Measurements from ENCODE around the gene LZTS2. TPM values are rescaled to one million over a fixed set of nuclear protein-coding genes. Genes with fewer than 3 reads are reported as not detected.
"Not testable (repeated sequence)": the region's sequence is repeated elsewhere in the genome, so short reads cannot be mapped to it uniquely, and the experiment has no call there.

LZTS2 gene
- total RNA-seq, 4 donors from 2014 or later = 81.4 to 134 (median 98.7) TPM

DNA sequence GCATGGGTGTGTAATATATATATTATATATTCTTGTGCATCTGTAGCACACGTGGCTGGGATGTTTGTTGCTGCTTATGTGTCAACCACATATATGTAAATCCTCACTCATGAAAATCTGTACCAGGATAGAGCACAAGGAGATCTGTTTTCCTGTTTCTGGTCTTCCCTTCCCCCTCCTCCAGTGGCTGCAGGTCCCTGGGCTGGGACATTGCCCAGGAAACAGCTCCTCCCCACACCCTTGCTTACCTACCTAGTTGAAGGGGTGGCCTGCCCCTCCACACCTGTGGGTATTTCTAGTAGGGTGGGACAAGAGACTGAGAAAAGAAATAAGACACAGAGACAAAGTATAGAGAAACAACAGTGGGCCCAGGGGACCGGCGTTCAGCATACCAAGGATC is 33.7 kb downstream of the LZTS2 start:
- H3K27ac ChIP-seq = peak overlapping the region; percentile 14 to 99 (median 99)

GRCh38 chr10:101034404-101034803 is 34.8 kb downstream of the LZTS2 start:
- not testable (repeated sequence) for DNase-seq (ENCODE audit: low spot score in 2 of 2); H3K9me3 ChIP-seq; H3K4me3 ChIP-seq; H3K27ac ChIP-seq; H3K27me3 ChIP-seq
- H3K36me3 ChIP-seq = peaks cover 3 to 50% (median 26%) of the 10 kb centered on the region in 3 donors
- peaks cover 0 to 30% (median 19%) of the 10 kb centered on the region in 4 donors for H3K4me1 ChIP-seq
- WGBS, 2 donors = 93 to 98% methylated on average over 4 of the region's 4 CpGs

More for the DNA sequence above, 33.7 kb downstream of the LZTS2 start:
- TF ChIP-seq EP300 (IDR thresholded peaks at IDR 0.05) = no peak
- TF ChIP-seq CTCF (IDR thresholded peaks at IDR 0.05) = no peak
- no peak for TF ChIP-seq POLR2A (IDR thresholded peaks at IDR 0.05)
- Histone ChIP-seq H3K36me3 (peaks cover 3 to 39% (median 26%) of the 10 kb centered on the region in 3 donors), H3K27me3 (no peaks in the 10 kb centered on the region), H3K9me3 (no peaks in the 10 kb centered on the region), H3K4me3 (peak overlapping the region in 3 of 4 donors; percentile 69 to 86 (median 85)), H3K4me1 (peaks cover 0 to 37% (median 21%) of the 10 kb centered on the region in 4 donors)
- 62 to 71% methylated on average over 3 of the region's 3 CpGs for WGBS, 2 donors
- no peak for DNase-seq (ENCODE audit: low spot score in 2 of 2)

- H3K27ac ChIP-seq = no peak overlapping the region
- TF ChIP-seq POLR2A (IDR thresholded peaks at IDR 0.05) = no peak
- no peaks in the 10 kb centered on the region for H3K27me3 ChIP-seq
- no peak for DNase-seq (ENCODE audit: low spot score in 2 of 2)
- peaks cover 3 to 59% (median 26%) of the 10 kb centered on the region in 3 donors for H3K36me3 ChIP-seq
- 81 to 91% methylated on average over 7 of the region's 7 CpGs for WGBS, 2 donors
- H3K4me1 ChIP-seq = peaks cover 0 to 22% (median 18%) of the 10 kb centered on the region in 4 donors
- H3K4me3 ChIP-seq = no peak overlapping the region
- no peaks in the 10 kb centered on the region for H3K9me3 ChIP-seq
Observed at GRCh38 chr10:101035314-101035713, 35.7 kb downstream of the LZTS2 start.

- H3K36me3 ChIP-seq = peaks cover 3 to 63% (median 26%) of the 10 kb centered on the region in 3 donors
- H3K9me3 ChIP-seq = no peaks in the 10 kb centered on the region
- WGBS, 2 donors = 79 to 81% methylated on average over 10 of the region's 10 CpGs
- DNase-seq (ENCODE audit: low spot score in 2 of 2) = no peak
- TF ChIP-seq EP300 (IDR thresholded peaks at IDR 0.05) (no peak), CTCF (IDR thresholded peaks at IDR 0.05) (no peak), POLR2A (IDR thresholded peaks at IDR 0.05) (no peak)
- H3K4me3 ChIP-seq = no peak overlapping the region
- H3K27me3 ChIP-seq = no peaks in the 10 kb centered on the region
- peaks cover 0 to 20% (median 14%) of the 10 kb centered on the region in 4 donors for H3K4me1 ChIP-seq
- no peak overlapping the region for H3K27ac ChIP-seq
Observed at GRCh38 chr10:101035916-101036702, 36.5 kb downstream of the LZTS2 start.

GRCh38 chr10:101036726-101037125 is 37.1 kb downstream of the LZTS2 start:
- Histone ChIP-seq H3K36me3 (peaks cover 3 to 63% (median 26%) of the 10 kb centered on the region in 3 donors), H3K4me1 (peaks cover 0 to 24% (median 18%) of the 10 kb centered on the region in 4 donors), H3K9me3 (no peaks in the 10 kb centered on the region), H3K27ac (no peak overlapping the region), H3K27me3 (no peaks in the 10 kb centered on the region), H3K4me3 (no peak overlapping the region)
- no peak for DNase-seq (ENCODE audit: low spot score in 2 of 2)
- 78 to 84% methylated on average over 6 to 7 of the region's 7 CpGs for WGBS, 2 donors
- no peak for TF ChIP-seq CTCF (IDR thresholded peaks at IDR 0.05)

DNA sequence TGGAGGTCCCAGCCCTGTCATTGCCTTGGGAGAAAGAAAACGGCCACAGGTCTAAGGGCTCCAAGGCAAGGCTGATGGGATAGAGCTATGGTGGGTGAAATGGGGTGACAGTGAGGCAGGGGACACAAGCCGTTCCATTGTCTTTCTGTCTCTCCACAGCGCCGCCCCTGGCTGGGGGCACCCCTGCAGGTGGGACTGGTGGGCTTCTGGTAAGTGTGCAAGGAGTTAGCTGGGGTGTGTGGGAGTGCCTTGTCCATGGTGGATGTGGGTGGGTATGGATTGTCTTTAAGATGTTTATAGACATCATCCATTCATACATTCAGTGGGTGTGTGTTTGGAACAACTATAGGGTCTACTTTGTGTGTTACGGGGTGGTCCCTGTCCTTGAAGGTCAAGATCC is 38.9 kb downstream of the LZTS2 start:
- Histone ChIP-seq H3K36me3 (peaks cover 3 to 63% (median 26%) of the 10 kb centered on the region in 3 donors), H3K4me3 (no peak overlapping the region), H3K27me3 (no peaks in the 10 kb centered on the region), H3K4me1 (peaks cover 0 to 29% (median 19%) of the 10 kb centered on the region in 4 donors), H3K9me3 (no peaks in the 10 kb centered on the region), H3K27ac (no peak overlapping the region)
- no peak for DNase-seq (ENCODE audit: low spot score in 2 of 2)
- 34 to 54% methylated on average over 5 of the region's 5 CpGs for WGBS, 2 donors
- TF ChIP-seq CTCF (IDR thresholded peaks at IDR 0.05) (no peak), POLR2A (IDR thresholded peaks at IDR 0.05) (no peak), EP300 (IDR thresholded peaks at IDR 0.05) (no peak)

Measured in tibial nerve (tissue), 4 donors.